Mucosa of stomach (tissue), 1 donor: ENCODE results near the gene SLC9C1.
"Not testable (repeated sequence)": the region's sequence is repeated elsewhere in the genome, so short reads cannot be mapped to it uniquely, and the experiment has no call there.

Source experiments
- H3K27me3 ChIP-seq: one replicate; pipeline ENCODE4 v1.7.0; 2013; ENCODE audit warnings: mild to moderate bottlenecking, low read length; ENCODE audit not compliant: control insufficient read depth, insufficient read depth
- H3K36me3 ChIP-seq: one replicate; pipeline ENCODE4 v1.7.0; 2013; ENCODE audit warnings: low read length; ENCODE audit not compliant: control insufficient read depth, insufficient read depth
- H3K4me1 ChIP-seq: one replicate; pipeline ENCODE4 v1.7.0; 2013; ENCODE audit warnings: mild to moderate bottlenecking, low read length; ENCODE audit not compliant: control insufficient read depth, insufficient read depth
- H3K4me3 ChIP-seq: one replicate; pipeline ENCODE4 v1.7.0; 2013; ENCODE audit warnings: low read length
- H3K9ac ChIP-seq: one replicate; pipeline ENCODE4 v1.7.0; 2013; ENCODE audit warnings: mild to moderate bottlenecking, low read length, moderate library complexity
- H3K9me3 ChIP-seq: one replicate; pipeline ENCODE4 v1.7.0; 2013; ENCODE audit warnings: mild to moderate bottlenecking, low read length, moderate library complexity; ENCODE audit not compliant: control insufficient read depth
- donor health status: Pancreatic carcinoma.

Gene SLC9C1

DNA sequence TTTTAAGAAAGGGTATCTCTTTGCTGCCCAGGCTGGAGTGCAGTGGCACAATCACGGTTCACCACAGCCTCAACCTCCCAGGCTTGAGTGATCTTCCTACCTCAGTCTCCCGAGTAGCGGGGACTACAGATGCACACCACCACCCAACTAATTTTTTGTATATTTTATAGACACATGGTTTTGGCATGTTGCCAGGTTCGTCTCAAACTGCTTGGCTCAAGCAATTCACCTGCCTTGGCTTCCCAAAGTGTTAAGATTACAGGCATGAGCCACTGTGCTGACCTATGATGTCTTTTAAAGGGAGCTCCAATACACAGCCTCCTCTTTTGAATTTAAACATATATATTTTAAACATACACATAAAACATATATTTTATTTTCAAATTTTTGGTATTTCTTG lies 60.9 kb downstream of the SLC9C1 start:
- Histone ChIP-seq H3K9me3 (no peaks in the 10 kb centered on the region), H3K4me3 (no peak overlapping the region), H3K9ac (no peak overlapping the region), H3K36me3 (no peaks in the 10 kb centered on the region), H3K4me1 (no peaks in the 10 kb centered on the region), H3K27me3 (no peaks in the 10 kb centered on the region)

DNA sequence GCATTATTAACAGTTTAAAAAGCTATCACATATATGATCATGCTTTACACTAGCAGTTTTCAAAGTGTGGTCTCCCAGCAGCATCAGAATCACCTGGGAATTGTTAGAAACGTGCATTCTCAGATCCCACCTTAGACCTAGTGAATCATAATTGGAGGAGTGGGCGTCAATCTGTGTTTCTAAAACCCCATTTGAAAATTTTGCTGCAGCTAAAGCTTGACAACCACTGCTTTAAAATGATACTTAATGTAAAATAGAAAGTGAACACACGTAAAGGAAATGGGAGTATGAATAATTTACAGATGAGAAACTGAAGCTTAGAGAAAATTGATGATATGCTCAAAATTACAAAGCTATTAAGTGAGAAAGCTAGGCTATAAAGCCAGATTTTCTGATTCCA lies 62.3 kb downstream of the SLC9C1 start:
- Histone ChIP-seq H3K27me3 (no peaks in the 10 kb centered on the region), H3K9me3 (no peaks in the 10 kb centered on the region), H3K36me3 (no peaks in the 10 kb centered on the region), H3K9ac (no peak overlapping the region), H3K4me1 (no peaks in the 10 kb centered on the region), H3K4me3 (no peak overlapping the region)

GRCh38 chr3:112230033-112230432 lies 64.0 kb downstream of the SLC9C1 start:
- Histone ChIP-seq H3K36me3 (no peaks in the 10 kb centered on the region), H3K4me1 (no peaks in the 10 kb centered on the region), H3K9me3 (no peaks in the 10 kb centered on the region), H3K9ac (no peak overlapping the region), H3K27me3 (no peaks in the 10 kb centered on the region), H3K4me3 (no peak overlapping the region)

DNA sequence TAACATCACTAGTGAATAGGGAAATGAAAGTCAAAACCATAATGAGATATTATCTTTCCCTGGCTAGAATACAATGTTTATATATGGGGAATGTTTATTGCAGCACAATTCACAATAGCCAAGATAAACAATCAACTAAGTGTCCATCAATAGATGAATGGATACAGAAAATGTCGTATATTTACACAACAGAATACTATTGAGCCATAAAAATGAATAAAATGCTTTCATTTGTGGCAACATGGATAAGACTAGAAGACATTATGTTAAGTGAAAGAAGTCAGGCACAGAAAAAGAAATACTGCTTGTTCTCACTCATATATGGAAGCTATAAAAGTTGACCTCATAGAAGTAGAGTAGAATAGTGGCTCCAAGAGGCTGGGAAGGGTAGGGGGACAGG lies 65.2 kb downstream of the SLC9C1 start:
- Histone ChIP-seq H3K4me3 (no peak overlapping the region), H3K9me3 (no peaks in the 10 kb centered on the region), H3K36me3 (no peaks in the 10 kb centered on the region), H3K27me3 (no peaks in the 10 kb centered on the region), H3K4me1 (no peaks in the 10 kb centered on the region), H3K9ac (no peak overlapping the region)

DNA sequence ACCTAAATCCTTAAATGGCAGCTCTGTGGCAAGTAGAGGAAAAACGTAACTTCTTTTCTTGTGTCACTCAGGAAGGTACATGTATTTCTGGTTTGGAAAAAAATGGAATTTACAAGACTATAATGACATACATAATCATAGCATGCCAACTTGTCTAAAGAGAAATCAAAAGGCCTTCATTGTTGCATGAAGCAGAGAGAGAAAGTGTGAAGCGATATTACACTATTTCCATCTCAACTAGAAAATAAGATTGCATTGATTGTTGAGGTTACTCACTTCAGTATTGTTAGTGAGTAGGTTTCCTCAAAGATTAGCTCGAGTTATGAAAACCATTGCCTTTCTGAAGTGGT lies 93.7 kb downstream of the SLC9C1 start:
- Histone ChIP-seq H3K9me3 (no peaks in the 10 kb centered on the region), H3K27me3 (no peaks in the 10 kb centered on the region), H3K36me3 (no peaks in the 10 kb centered on the region), H3K9ac (no peak overlapping the region), H3K4me1 (no peaks in the 10 kb centered on the region), H3K4me3 (no peak overlapping the region)

DNA sequence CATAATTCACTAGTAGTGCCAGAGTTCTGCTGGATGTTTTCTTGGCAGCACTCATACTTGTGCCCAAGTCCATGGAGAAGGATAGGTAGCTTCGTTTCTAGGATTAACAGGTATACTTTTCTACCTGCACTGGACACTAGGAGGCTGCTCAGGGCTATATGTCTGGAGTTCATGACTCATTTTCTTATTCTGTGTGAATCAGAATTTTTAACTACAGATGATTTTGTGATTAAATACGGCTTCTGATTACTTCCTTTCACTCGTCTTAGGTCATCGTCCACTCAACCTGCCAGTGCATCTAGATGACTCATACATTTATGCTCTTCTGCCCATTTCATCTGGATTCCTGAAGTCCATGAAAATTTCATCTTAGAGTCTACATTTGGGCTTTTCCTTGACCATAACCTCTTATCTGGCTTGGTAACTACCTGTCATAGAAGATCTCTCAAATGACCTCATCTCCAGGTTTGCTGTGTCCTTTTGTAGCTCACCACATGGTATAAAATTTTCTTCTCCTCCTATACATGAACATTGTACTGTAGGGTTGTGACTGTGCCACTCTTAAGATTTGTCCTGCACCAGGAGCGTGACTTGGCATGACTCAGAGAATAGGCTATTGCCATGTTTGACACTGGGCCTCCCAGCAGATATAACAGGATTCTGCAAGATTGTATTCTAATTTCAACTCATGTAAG lies 94.2 kb downstream of the SLC9C1 start:
- Histone ChIP-seq H3K36me3 (no peaks in the 10 kb centered on the region), H3K9me3 (no peaks in the 10 kb centered on the region), H3K4me1 (no peaks in the 10 kb centered on the region), H3K27me3 (no peaks in the 10 kb centered on the region), H3K9ac (no peak overlapping the region), H3K4me3 (no peak overlapping the region)

GRCh38 chr3:112197131-112197530 lies 96.9 kb downstream of the SLC9C1 start:
- Histone ChIP-seq H3K4me3 (no peak overlapping the region), H3K9ac (no peak overlapping the region), H3K27me3 (no peaks in the 10 kb centered on the region), H3K36me3 (no peaks in the 10 kb centered on the region), H3K9me3 (no peaks in the 10 kb centered on the region), H3K4me1 (no peaks in the 10 kb centered on the region)

- Histone ChIP-seq H3K9me3 (no peaks in the 10 kb centered on the region), H3K9ac (no peak overlapping the region), H3K36me3 (no peaks in the 10 kb centered on the region), H3K4me1 (no peaks in the 10 kb centered on the region), H3K4me3 (no peak overlapping the region), H3K27me3 (no peaks in the 10 kb centered on the region)
Observed at GRCh38 chr3:112187300-112187699, 106.7 kb downstream of the SLC9C1 start.

- not testable (repeated sequence) for H3K4me3 ChIP-seq, H3K4me1 ChIP-seq, H3K9ac ChIP-seq, H3K36me3 ChIP-seq, H3K9me3 ChIP-seq, H3K27me3 ChIP-seq
Observed at GRCh38 chr3:112185423-112186035, 108.5 kb downstream of the SLC9C1 start.

DNA sequence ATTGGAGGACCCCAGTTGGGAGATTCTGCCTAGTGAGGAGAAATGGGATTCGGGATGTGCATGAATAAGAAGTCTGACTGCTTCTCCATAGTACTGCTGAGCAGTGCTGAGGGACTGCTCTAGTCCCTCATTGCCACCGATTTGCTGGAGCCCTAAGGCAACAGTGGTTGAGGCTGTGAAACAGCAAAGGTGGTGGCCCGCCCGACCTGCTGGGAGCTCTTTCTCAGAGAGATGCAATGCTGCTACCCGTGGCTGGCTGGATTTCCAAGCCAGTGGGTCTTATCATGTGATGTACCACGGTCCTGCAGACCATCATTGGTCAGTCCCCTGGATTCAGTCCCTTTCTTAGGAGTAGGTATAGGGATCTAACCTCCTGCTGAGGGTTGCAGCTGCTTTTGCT lies 118.4 kb downstream of the SLC9C1 start:
- Histone ChIP-seq H3K9me3 (no peaks in the 10 kb centered on the region), H3K27me3 (no peaks in the 10 kb centered on the region), H3K4me3 (no peak overlapping the region), H3K4me1 (no peaks in the 10 kb centered on the region), H3K9ac (no peak overlapping the region), H3K36me3 (no peaks in the 10 kb centered on the region)

- Histone ChIP-seq H3K9me3 (no peaks in the 10 kb centered on the region), H3K4me3 (no peak overlapping the region), H3K27me3 (no peaks in the 10 kb centered on the region), H3K4me1 (no peaks in the 10 kb centered on the region), H3K36me3 (no peaks in the 10 kb centered on the region), H3K9ac (no peak overlapping the region)
Observed at GRCh38 chr3:112175037-112175436, 119.0 kb downstream of the SLC9C1 start.

DNA sequence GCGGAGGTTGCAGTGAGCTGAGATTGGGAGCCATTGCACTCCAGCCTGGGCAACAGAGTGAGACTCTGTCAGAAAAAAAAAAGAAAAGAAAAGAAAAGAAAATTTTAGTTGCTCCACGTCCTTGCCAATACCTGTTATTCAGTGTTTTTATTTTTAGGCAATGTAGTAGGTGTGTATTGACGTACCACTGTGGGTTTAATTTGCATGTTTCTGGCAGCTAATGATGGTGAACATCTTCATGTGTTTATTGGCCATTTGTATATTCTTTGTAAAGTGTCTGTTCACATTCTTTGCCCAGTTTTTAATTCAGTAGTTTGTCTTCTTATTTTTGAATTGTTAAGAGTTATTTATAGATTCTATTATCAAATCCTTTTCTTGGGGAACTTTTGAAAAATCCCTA lies 122.9 kb downstream of the SLC9C1 start:
- Histone ChIP-seq H3K9ac (no peak overlapping the region), H3K27me3 (no peaks in the 10 kb centered on the region), H3K36me3 (no peaks in the 10 kb centered on the region), H3K9me3 (no peaks in the 10 kb centered on the region), H3K4me1 (no peaks in the 10 kb centered on the region), H3K4me3 (no peak overlapping the region)

DNA sequence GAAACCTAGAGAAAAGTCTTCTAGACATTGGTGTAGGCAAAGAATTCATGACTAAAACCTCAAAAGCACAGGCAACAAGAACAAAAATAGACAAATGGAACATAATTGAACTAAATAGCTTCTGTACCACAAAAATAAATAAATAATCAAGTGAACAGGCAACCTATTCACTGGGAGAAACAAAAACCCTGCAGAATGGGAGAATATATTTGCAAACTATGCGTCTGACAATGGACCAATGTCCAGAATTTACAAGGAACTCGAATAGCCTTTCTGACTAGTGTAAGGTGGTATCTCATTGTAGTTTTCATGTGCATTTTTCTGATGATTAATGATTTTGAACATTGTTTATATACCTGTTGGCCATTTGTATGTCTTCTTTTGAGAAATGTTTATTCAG lies 124.0 kb downstream of the SLC9C1 start:
- Histone ChIP-seq H3K9ac (no peak overlapping the region), H3K4me3 (no peak overlapping the region), H3K4me1 (no peaks in the 10 kb centered on the region), H3K9me3 (no peaks in the 10 kb centered on the region), H3K27me3 (no peaks in the 10 kb centered on the region), H3K36me3 (no peaks in the 10 kb centered on the region)
